HG02571 (cell line): ENCODE results near the gene RND2.
"Not testable (repeated sequence)": the region's sequence is repeated elsewhere in the genome, so short reads cannot be mapped to it uniquely, and the experiment has no call there.

Source experiments
- ATAC-seq: cut with Tn5 transposase; IDR thresholded peaks from one replicate; pipeline ENCODE4 v1.9.1; 2021; ENCODE audit warnings: mild to moderate bottlenecking, moderate library complexity; ENCODE audit not compliant: unreplicated experiment

The RND2 gene

GRCh38 chr17:43025766-43026537 is 921 bp downstream of the RND2 start:
- ATAC-seq: no peak

GRCh38 chr17:43026595-43026994 is 1.6 kb downstream of the RND2 start:
- ATAC-seq: no peak

- ATAC-seq: no peak
Measured at GRCh38 chr17:43027091-43028032, 2.3 kb downstream of the RND2 start.

- no peak for ATAC-seq
Measured at GRCh38 chr17:43028221-43028861, 3.3 kb downstream of the RND2 start.

GRCh38 chr17:43030137-43030767 is 5.2 kb downstream of the RND2 start:
- ATAC-seq: no peak

GRCh38 chr17:43031666-43032065 is 6.6 kb downstream of the RND2 start:
- no peak for ATAC-seq

GRCh38 chr17:43033948-43034881 is 9.2 kb downstream of the RND2 start:
- no peak for ATAC-seq

- no peak for ATAC-seq
Measured at GRCh38 chr17:43034894-43035293, 9.9 kb downstream of the RND2 start.

- no peak for ATAC-seq
Measured at GRCh38 chr17:43039646-43040045, 14.6 kb downstream of the RND2 start.

- no peak for ATAC-seq
Measured at GRCh38 chr17:43040655-43041054, 15.6 kb downstream of the RND2 start.

- ATAC-seq: no peak
Measured at GRCh38 chr17:43042025-43042628, 17.1 kb downstream of the RND2 start.

GRCh38 chr17:43043307-43043706 is 18.3 kb downstream of the RND2 start:
- no peak for ATAC-seq

GRCh38 chr17:43044024-43044423 is 19.0 kb downstream of the RND2 start:
- no peak for ATAC-seq

GRCh38 chr17:43051969-43052368 is 26.9 kb downstream of the RND2 start:
- no peak for ATAC-seq

- ATAC-seq: not testable (repeated sequence)
Measured at GRCh38 chr17:43053008-43053407, 28.0 kb downstream of the RND2 start.

- ATAC-seq: no peak
Measured at GRCh38 chr17:43056051-43056450, 31.0 kb downstream of the RND2 start.

- no peak for ATAC-seq
Measured at GRCh38 chr17:43062984-43063638, 38.1 kb downstream of the RND2 start.

- ATAC-seq: no peak
Measured at GRCh38 chr17:43068570-43069367, 43.7 kb downstream of the RND2 start.
